K562 (cell line): ENCODE results near the gene SLC5A3. TPM values are rescaled to one million over a fixed set of nuclear protein-coding genes. Genes with fewer than 3 reads are reported as not detected.

Source experiments
- ARNT ChIP-seq, 2 experiments: fragments of 450-650 bp; IDR thresholded peaks; 2 replicates each; pipeline ENCODE4 v1.6.1; 2016; ENCODE audit warnings: mild to moderate bottlenecking in 1 of 2
- E2F3 ChIP-seq: fragments of 250-450 bp; sonication (Bioruptor Pico); IDR thresholded peaks from 2 replicates; pipeline ENCODE4 v1.4.0; 2020; ENCODE audit warnings: mild to moderate bottlenecking
- E2F6 ChIP-seq, 2 experiments: IDR thresholded peaks; 2 replicates each; pipeline ENCODE4 v1.6.1; 2011; ENCODE audit warnings: borderline replicate concordance in 1 of 2, control low read depth in 1 of 2, low read depth in 1 of 2, low read length in 1 of 2, mild to moderate bottlenecking in 1 of 2, mixed read lengths in 1 of 2, moderate library complexity in 1 of 2; ENCODE audit not compliant: insufficient read depth in 1 of 2, insufficient read length in 1 of 2, poor library complexity in 1 of 2, severe bottlenecking in 1 of 2; ENCODE audit errors: extremely low read depth in 1 of 2
- EHMT2 ChIP-seq: fragments of 450-650 bp; IDR thresholded peaks from 2 replicates; pipeline ENCODE4 v1.6.1; 2018; ENCODE audit warnings: antibody characterized with exemption
- FOXP1 ChIP-seq: sonication (generic); formaldehyde crosslinking; IDR thresholded peaks from 2 replicates; pipeline ENCODE4 v1.8.0; 2022; ENCODE audit warnings: mild to moderate bottlenecking, missing genetic modification reagents
- HEY1 ChIP-seq: fragments of 250-450 bp; sonication (Bioruptor Pico); IDR thresholded peaks from 2 replicates; pipeline ENCODE4 v1.5.0; 2020; ENCODE audit warnings: mild to moderate bottlenecking, moderate library complexity, borderline replicate concordance
- HNRNPL ChIP-seq: fragments of 200-400 bp; formaldehyde crosslinking; IDR thresholded peaks from 2 replicates; pipeline ENCODE4 v1.6.1; 2017; ENCODE audit warnings: low read depth, mild to moderate bottlenecking, low read length
- JUND ChIP-seq, 2 experiments: IDR thresholded peaks; 2 replicates in 1 of 2; 3 replicates in 1 of 2; pipeline ENCODE4 v1.6.1; 2011; ENCODE audit warnings: borderline replicate concordance in 2 of 2, low read depth in 2 of 2, low read length in 2 of 2, improper control_type of control experiment in 1 of 2, missing biosample characterization in 1 of 2, missing genetic modification characterization in 1 of 2, missing genetic modification reagents in 1 of 2
- PHF21A ChIP-seq: fragments of 450-650 bp; IDR thresholded peaks from 2 replicates; pipeline ENCODE4 v1.6.1; 2017; ENCODE audit warnings: low read depth, borderline replicate concordance
- PTTG1 ChIP-seq: fragments of 450-650 bp; IDR thresholded peaks from 2 replicates; pipeline ENCODE4 v1.6.1; 2016; ENCODE audit warnings: low read depth, mild to moderate bottlenecking, missing genetic modification characterization, missing compliant biosample characterization
- RB1 ChIP-seq: fragments of 450-650 bp; IDR thresholded peaks from 2 replicates; pipeline ENCODE4 v1.6.1; 2017; ENCODE audit warnings: low read depth, mild to moderate bottlenecking
- RBM25 ChIP-seq: fragments of 200-400 bp; formaldehyde crosslinking; IDR thresholded peaks from 2 replicates; pipeline ENCODE4 v1.6.1; 2018; ENCODE audit warnings: low read length, low read depth, moderate library complexity; ENCODE audit not compliant: severe bottlenecking
- SRSF1 ChIP-seq: fragments of 200-400 bp; formaldehyde crosslinking; IDR thresholded peaks from 2 replicates; pipeline ENCODE4 v1.6.1; 2017; ENCODE audit warnings: mild to moderate bottlenecking, low read depth, low read length, moderate library complexity
- TSHZ1 ChIP-seq: fragments of 250-450 bp; sonication (Bioruptor Pico); IDR thresholded peaks from 2 replicates; pipeline ENCODE4 v1.4.0; 2020; ENCODE audit warnings: mild to moderate bottlenecking, moderate library complexity
- polyA plus RNA-seq, 8 experiments: library from polyadenylated mRNA; depleted of rRNA in 4 of 8; stranded (reverse) in 5 of 8; unstranded in 3 of 8; fragments of >200 nt; fragmentation: Nextera tagmentation in 2 of 8; fragmentation: Illumina TruSeq in 1 of 8; extraction: Ambion mirVana in 2 of 8; extraction: Trizol in 1 of 8; gene quantifications; 2 replicates each; pipeline versions ENCODE4 v1.2.1 to v1.2.3, GENCODE V29; 2011 to 2014; ENCODE audit warnings: inconsistent platforms in 1 of 8, missing spikeins in 1 of 8
- total RNA-seq, 7 experiments: library from RNA; depleted of rRNA in 6 of 7; stranded (reverse); fragments of >200 nt in 6 of 7; fragmentation: Illumina TruSeq in 2 of 7; extraction: Trizol in 2 of 7; gene quantifications; 2 replicates each; pipeline versions ENCODE4 v1.2.1 to v1.2.3, GENCODE V29; 2011 to 2021; ENCODE audit warnings: low replicate concordance in 1 of 7
- TF ChIP-seq, protein P1 (sequence below): fragments of 450-650 bp; formaldehyde crosslinking; IDR thresholded peaks from 2 replicates; pipeline ENCODE4 v1.4.0; 2022; ENCODE audit warnings: mild to moderate bottlenecking, moderate library complexity

Gene SLC5A3
- total and polyA plus RNA-seq, 9 of the 15 experiments (the other 6 are each of a cell fraction or from before 2014, with no cell fraction given), result 2.9 to 20.6 (median 9.0) TPM

GRCh38 chr21:34073032-34073748 lies at the start of gene SLC5A3, which contains the start of gene MRPS6 (continued):
- TF ChIP-seq RB1, result peak; percentile 50; the same call in 1 of the 2 replicates
- peak; percentile 76; the same call in 1 of the 2 replicates for TF ChIP-seq HNRNPL
- peak; percentile 72; the same call in 1 of the 2 replicates for TF ChIP-seq PHF21A
- TF ChIP-seq, protein P1, sequence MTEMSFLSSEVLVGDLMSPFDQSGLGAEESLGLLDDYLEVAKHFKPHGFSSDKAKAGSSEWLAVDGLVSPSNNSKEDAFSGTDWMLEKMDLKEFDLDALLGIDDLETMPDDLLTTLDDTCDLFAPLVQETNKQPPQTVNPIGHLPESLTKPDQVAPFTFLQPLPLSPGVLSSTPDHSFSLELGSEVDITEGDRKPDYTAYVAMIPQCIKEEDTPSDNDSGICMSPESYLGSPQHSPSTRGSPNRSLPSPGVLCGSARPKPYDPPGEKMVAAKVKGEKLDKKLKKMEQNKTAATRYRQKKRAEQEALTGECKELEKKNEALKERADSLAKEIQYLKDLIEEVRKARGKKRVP (CRISPR knock-in tag), result 0 out of 2 replicates have a peak, but pooled peaks have one; percentile 13
- no peak for TF ChIP-seq SRSF1
- 0 out of 2 replicates have a peak, but pooled peaks have one; percentile 1 for TF ChIP-seq FOXP1 (CRISPR knock-in tag)
- TF ChIP-seq E2F3 (CRISPR knock-in tag), result peak; percentile 58
- TF ChIP-seq HEY1 (CRISPR knock-in tag), result no peak
- no peak for TF ChIP-seq TSHZ1 (CRISPR knock-in tag)
- TF ChIP-seq RBM25, result peak; percentile 88
- no peak for TF ChIP-seq ARNT (IDR thresholded peaks at IDR 0.05)
- TF ChIP-seq E2F6 (IDR thresholded peaks at IDR 0.05; ENCODE audit: borderline replicate concordance in 1 of 2, extremely low read depth in 1 of 2, insufficient read depth in 1 of 2, insufficient read length in 1 of 2, low read depth in 1 of 2, low read length in 1 of 2, poor library complexity in 1 of 2, severe bottlenecking in 1 of 2), result peak; percentile 60 to 86
- no peak for TF ChIP-seq PTTG1 (tag)
- TF ChIP-seq JUND (IDR thresholded peaks at IDR 0.05; ENCODE audit: borderline replicate concordance, low read depth, low read length), result peak; percentile 18; the same call in 1 of the 2 replicates
- no peak for TF ChIP-seq JUND (tag; IDR thresholded peaks at IDR 0.05; ENCODE audit: borderline replicate concordance, low read depth, low read length)
- no peak for TF ChIP-seq EHMT2
